ENCODE results near the gene PSMD9. TPM values are rescaled to one million over a fixed set of nuclear protein-coding genes. Genes with fewer than 3 reads are reported as not detected.

PSMD9 gene
- total RNA-seq, 1 donor from 2014 or later = 28.1 TPM

- H3K27ac ChIP-seq (replicated peaks) = no peak overlapping the region
- no peaks in the 10 kb centered on the region for H3K27me3 ChIP-seq (ENCODE audit: low read depth)
- intact Hi-C loops (cut with micrococcal nuclease) = no loop called here
- H3K36me3 ChIP-seq = no peaks in the 10 kb centered on the region
- no peaks in the 10 kb centered on the region for H3K4me1 ChIP-seq
- no peak overlapping the region for H3K4me3 ChIP-seq
- no peaks in the 10 kb centered on the region for H3K9me3 ChIP-seq (replicated peaks)
- no peak for TF ChIP-seq CTCF (IDR thresholded peaks at IDR 0.05; ENCODE audit: borderline replicate concordance)
- no peak for DNase-seq
Measured at GRCh38 chr12:121930862-121931261, 42.3 kb downstream of the PSMD9 start.

- Histone ChIP-seq H3K4me1 (no peaks in the 10 kb centered on the region), H3K36me3 (peaks cover 8% of the 10 kb centered on the region), H3K27ac (replicated peaks) (no peak overlapping the region), H3K9me3 (replicated peaks) (peaks cover 7% of the 10 kb centered on the region), H3K27me3 (ENCODE audit: low read depth) (no peaks in the 10 kb centered on the region), H3K4me3 (no peak overlapping the region)
- intact Hi-C loops (cut with micrococcal nuclease) = no loop called here
- TF ChIP-seq CTCF (IDR thresholded peaks at IDR 0.05; ENCODE audit: borderline replicate concordance) = no peak
- DNase-seq = no peak
Measured at GRCh38 chr12:121932176-121932536, 43.6 kb downstream of the PSMD9 start.

GRCh38 chr12:121932914-121933521 lies 44.4 kb downstream of the PSMD9 start:
- no peak overlapping the region for H3K27ac ChIP-seq (replicated peaks)
- intact Hi-C loops (cut with micrococcal nuclease) = no loop called here

GRCh38 chr12:121933522-121934308 lies 45.1 kb downstream of the PSMD9 start:
- peaks cover 11% of the 10 kb centered on the region for H3K36me3 ChIP-seq

More at GRCh38 chr12:121932914-121933521, 44.4 kb downstream of the PSMD9 start:
- DNase-seq = no peak
- H3K4me3 ChIP-seq = no peak overlapping the region
- TF ChIP-seq CTCF (IDR thresholded peaks at IDR 0.05; ENCODE audit: borderline replicate concordance) = no peak
- H3K36me3 ChIP-seq = peaks cover 11% of the 10 kb centered on the region
- H3K9me3 ChIP-seq (replicated peaks) = peaks cover 8% of the 10 kb centered on the region
- H3K4me1 ChIP-seq = no peaks in the 10 kb centered on the region
- H3K27me3 ChIP-seq (ENCODE audit: low read depth) = no peaks in the 10 kb centered on the region

GRCh38 chr12:121934309-121934664 lies 45.7 kb downstream of the PSMD9 start:
- H3K4me1 ChIP-seq = no peaks in the 10 kb centered on the region
- DNase-seq = no peak
- H3K27me3 ChIP-seq (ENCODE audit: low read depth) = no peaks in the 10 kb centered on the region
- H3K27ac ChIP-seq (replicated peaks) = no peak overlapping the region
- peaks cover 11% of the 10 kb centered on the region for H3K36me3 ChIP-seq
- TF ChIP-seq CTCF (IDR thresholded peaks at IDR 0.05; ENCODE audit: borderline replicate concordance) = no peak
- intact Hi-C loops (cut with micrococcal nuclease) = no loop called here
- no peak overlapping the region for H3K4me3 ChIP-seq
- H3K9me3 ChIP-seq (replicated peaks) = peaks cover 8% of the 10 kb centered on the region

More at GRCh38 chr12:121933522-121934308, 45.1 kb downstream of the PSMD9 start:
- DNase-seq = no peak
- intact Hi-C loops (cut with micrococcal nuclease) = no loop called here
- peaks cover 8% of the 10 kb centered on the region for H3K9me3 ChIP-seq (replicated peaks)
- no peak overlapping the region for H3K27ac ChIP-seq (replicated peaks)
- no peak for TF ChIP-seq CTCF (IDR thresholded peaks at IDR 0.05; ENCODE audit: borderline replicate concordance)
- no peaks in the 10 kb centered on the region for H3K27me3 ChIP-seq (ENCODE audit: low read depth)
- no peaks in the 10 kb centered on the region for H3K4me1 ChIP-seq
- no peak overlapping the region for H3K4me3 ChIP-seq
